CD4-positive, alpha-beta T cell treated with Interleukin-2 at 100 ng/mL for 4 hours (primary cell): ENCODE results near the gene OR10V1.

Experiments
- DNase-seq: peaks from one replicate; pipeline ENCODE4 v3.0.0-alpha.2; 2020; ENCODE audit warnings: low spot score

OR10V1 gene

DNA sequence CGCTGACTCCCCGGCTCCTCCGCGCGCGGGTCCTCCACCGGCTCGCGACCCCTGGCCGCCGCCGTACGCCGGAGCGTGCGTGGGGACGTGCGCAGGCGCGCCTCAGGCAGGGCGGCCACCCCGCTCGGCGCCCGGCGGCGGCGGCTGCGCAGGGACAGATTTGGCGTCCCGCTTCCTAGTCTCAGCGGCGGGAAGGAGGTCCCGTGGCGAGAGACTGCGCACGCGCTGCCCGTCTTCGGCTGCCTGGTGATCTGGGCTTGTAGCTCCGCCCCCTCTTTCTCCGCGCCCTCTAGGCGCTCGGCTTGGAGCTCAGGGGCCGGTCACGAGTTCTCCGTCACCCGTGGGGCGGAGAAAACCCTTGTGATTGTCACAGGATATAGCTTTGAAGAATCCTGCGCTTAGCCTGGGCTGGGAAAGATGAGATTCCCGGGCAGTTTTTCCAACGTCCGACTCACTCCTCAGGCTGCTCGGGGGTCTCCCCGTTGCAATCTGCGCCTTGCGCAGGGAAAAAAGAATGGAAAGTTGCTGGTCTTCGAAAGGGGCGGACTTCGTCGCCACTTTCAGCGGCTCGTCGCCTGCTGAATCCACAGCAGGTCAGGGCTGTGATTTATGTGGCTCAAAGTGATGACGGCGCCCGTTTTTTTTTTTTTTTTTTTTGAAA, 44.6 kb downstream of the OR10V1 start, which contains the start of gene PATL1:
Gene PATL1, minus strand, starts transcription at position 88 of the 661 bp plus-strand sequence. CDS start 142 bp downstream, outside the sequence.
- peak; percentile 99 for DNase-seq

DNA sequence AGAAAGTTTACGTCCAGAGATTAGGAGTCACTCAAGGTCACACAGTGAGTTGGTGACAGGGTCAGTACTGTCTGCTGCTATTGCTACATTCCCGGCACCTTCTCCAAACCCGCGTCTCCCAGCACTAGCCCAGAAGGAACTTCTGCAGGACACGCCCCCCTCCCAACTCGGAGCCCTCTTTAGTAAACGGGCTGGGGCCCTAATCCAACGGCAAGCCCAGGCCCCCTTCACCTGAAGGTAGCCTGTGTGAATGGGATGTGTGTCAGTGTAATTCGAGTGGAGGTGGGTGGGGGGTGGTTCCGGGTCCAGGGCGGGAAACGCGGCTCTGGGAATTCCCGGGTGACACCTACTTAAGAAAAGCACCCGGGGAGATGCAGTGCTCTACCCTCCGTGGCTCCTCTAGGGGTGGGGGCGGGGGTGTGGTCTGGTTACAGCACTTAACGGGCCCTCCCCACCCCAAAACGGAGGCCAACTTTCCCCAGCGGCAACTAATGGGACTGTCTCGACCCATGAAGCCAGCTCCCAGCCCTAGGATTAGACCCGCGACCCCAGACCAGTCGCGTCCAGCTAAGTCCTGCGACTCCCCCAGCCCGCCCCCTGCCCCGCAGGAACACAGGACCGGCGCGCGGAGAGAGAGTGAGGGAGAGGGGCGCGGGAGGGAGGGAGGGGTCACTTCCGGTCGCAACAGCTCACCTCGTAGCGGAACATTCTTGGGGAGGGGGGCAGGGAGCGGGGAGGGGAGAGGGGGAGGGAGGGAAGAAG, 45.3 kb downstream of the OR10V1 start:
- peak; percentile 54 for DNase-seq

DNA sequence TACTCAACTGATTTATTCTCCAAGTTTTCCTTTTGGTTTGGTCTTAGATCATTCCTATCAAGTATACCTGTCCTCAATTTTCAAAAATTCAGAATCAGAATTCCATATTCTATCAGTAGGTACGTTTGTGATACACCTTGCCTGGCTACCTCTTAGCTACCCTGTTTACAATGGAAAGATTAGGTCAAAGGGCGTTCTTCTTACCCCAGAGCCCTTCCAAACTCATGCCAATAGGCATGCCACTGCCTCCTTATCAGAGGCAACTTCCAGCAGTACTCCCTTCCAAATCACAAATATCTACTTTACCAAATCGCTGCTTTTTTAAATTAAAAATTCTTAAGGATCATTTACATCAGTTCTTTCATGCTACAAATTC, 45.8 kb downstream of the OR10V1 start:
- DNase-seq = no peak

DNA sequence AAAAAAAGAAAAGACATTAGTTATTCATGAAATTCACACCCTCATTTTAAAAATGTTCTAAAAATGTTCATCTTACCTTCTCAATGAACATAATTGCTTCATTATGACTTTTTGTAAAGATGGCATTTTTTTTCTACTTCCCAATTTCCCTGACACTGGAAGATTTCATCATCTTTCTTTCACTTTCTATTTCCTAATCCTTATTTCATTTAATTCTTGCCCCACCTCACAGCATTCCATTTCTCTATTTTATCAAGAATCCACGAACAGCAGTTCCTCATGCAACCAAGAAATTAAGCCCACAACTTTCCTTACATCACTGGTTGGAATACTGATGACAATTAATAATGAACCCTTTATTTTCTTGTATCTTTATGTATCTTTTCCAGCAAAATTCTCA, 46.7 kb downstream of the OR10V1 start:
- no peak for DNase-seq
